HCT116 (cell line): ENCODE results near the gene SDK1. TPM values are rescaled to one million over a fixed set of nuclear protein-coding genes. Genes with fewer than 3 reads are reported as not detected.
A peak's percentile ranks its signal among the peaks of the same experiment; 100 is the strongest.

Experiments
- ATAC-seq: fragments of 200-7000 bp; cut with Tn5 transposase; 2 replicates; pipeline ENCODE4 v1.9.1; 2020; ENCODE audit warnings: mild to moderate bottlenecking, moderate library complexity
- BruUV-seq: library from RNA; stranded (reverse); fragments of 400-500 nt; replicated peaks from 2 replicates; lab custom pipeline; 2021; lab: Mats Ljungman, UMichigan
- CTCF ChIA-PET: fragments of 300-600 bp; sonication (Branson Sonifier 250); formaldehyde crosslinking; loops from one replicate; lab custom pipeline; 2021; ENCODE audit warnings: antibody characterized with exemption; lab: Charles Lee
- POLR2A ChIA-PET: fragments of 300-600, 350-600 bp; sonication (Branson Sonifier 250); formaldehyde crosslinking; loops from one replicate; lab custom pipeline; 2021; ENCODE audit warnings: antibody characterized with exemption; lab: Charles Lee
- RAD21 ChIA-PET, 2 experiments: fragments of 300-600 bp; sonication (Branson Sonifier 250); formaldehyde crosslinking; loops; one replicate each; lab custom pipeline; 2023; ENCODE audit warnings: low total read pairs in 2 of 2; ENCODE audit not compliant: uncharacterized antibody in 2 of 2, unreplicated experiment in 2 of 2, low non-redundant PET in 1 of 2; lab: Charles Lee
- DNase-seq: peaks from one replicate; pipeline ENCODE4 v3.0.0-alpha.2; 2010; ENCODE audit warnings: low read depth, low spot score
- H2AFZ ChIP-seq: fragments of 200-600 bp; shearing (Covaris generic), sonication (generic); 2 replicates; pipeline ENCODE4 v1.6.1; 2017; ENCODE audit warnings: low read depth, mixed run types, mixed read lengths, antibody characterized with exemption, low read length; ENCODE audit not compliant: poor library complexity, severe bottlenecking
- H3K27ac ChIP-seq: 2 replicates; pipeline ENCODE4 v1.5.1; 2012; ENCODE audit warnings: low read depth, low read length
- H3K27me3 ChIP-seq: fragments of 200-600 bp; sonication (generic); 2 replicates; pipeline ENCODE4 v1.6.1; 2016; ENCODE audit warnings: mixed run types, low read length, mixed read lengths; ENCODE audit not compliant: insufficient read depth
- H3K36me3 ChIP-seq, 2 experiments: fragments of 200-500 bp in 1 of 2; fragments of 200-600 bp in 1 of 2; sonication (Bioruptor generic) in 1 of 2; sonication (generic) in 1 of 2; 2 replicates each; pipeline versions ENCODE4 v1.5.1 to v1.6.1; 2014 to 2016; ENCODE audit warnings: low read length in 2 of 2, inconsistent platforms in 1 of 2, mixed read lengths in 1 of 2, mixed run types in 1 of 2; ENCODE audit not compliant: insufficient read depth in 2 of 2, control insufficient read depth in 1 of 2
- H3K4me1 ChIP-seq, 2 experiments: fragments of 200-600 bp in 1 of 2; sonication (generic) in 1 of 2; 2 replicates each; pipeline versions ENCODE4 v1.5.1 to v1.6.1; 2012 to 2017; ENCODE audit warnings: low read length in 2 of 2, inconsistent platforms in 1 of 2, mild to moderate bottlenecking in 1 of 2, mixed read lengths in 1 of 2, mixed run types in 1 of 2, moderate library complexity in 1 of 2; ENCODE audit not compliant: insufficient read depth in 2 of 2, control insufficient read depth in 1 of 2
- H3K4me2 ChIP-seq: fragments of 200-600 bp; sonication (generic); 2 replicates; pipeline ENCODE4 v1.6.1; 2017; ENCODE audit warnings: mixed run types, low read length, mixed read lengths
- H3K4me3 ChIP-seq, 2 experiments: fragments of 200-600 bp in 1 of 2; sonication (generic) in 1 of 2; replicated peaks in 1 of 2; 2 replicates each; pipeline ENCODE4 v1.5.1; 2011 to 2016; ENCODE audit warnings: low read length in 2 of 2, control low read depth in 1 of 2, low read depth in 1 of 2, mild to moderate bottlenecking in 1 of 2, mixed read lengths in 1 of 2, mixed run types in 1 of 2
- H3K79me2 ChIP-seq: fragments of 200-600 bp; sonication (generic); 2 replicates; pipeline ENCODE4 v1.6.1; 2017; ENCODE audit warnings: mild to moderate bottlenecking, mixed run types, low read length, moderate library complexity, mixed read lengths; ENCODE audit not compliant: insufficient read depth
- H3K9ac ChIP-seq: fragments of 200-600 bp; sonication (generic); 2 replicates; pipeline ENCODE4 v1.6.1; 2016; ENCODE audit warnings: low read length, mixed read lengths
- H3K9me2 ChIP-seq: fragments of 200-600 bp; sonication (generic), shearing (Covaris generic); 2 replicates; pipeline ENCODE4 v1.6.1; 2017; ENCODE audit warnings: mixed run types, mild to moderate bottlenecking, moderate library complexity; ENCODE audit not compliant: insufficient read depth
- H3K9me3 ChIP-seq, 2 experiments: fragments of 200-500 bp in 1 of 2; fragments of 200-600 bp in 1 of 2; sonication (Bioruptor generic) in 1 of 2; sonication (generic) in 1 of 2; 2 replicates each; pipeline ENCODE4 v1.6.1; 2014 to 2017; ENCODE audit warnings: low read length in 2 of 2, mixed read lengths in 2 of 2, inconsistent platforms in 1 of 2, low read depth in 1 of 2, mild to moderate bottlenecking in 1 of 2, mixed run types in 1 of 2, moderate library complexity in 1 of 2; ENCODE audit not compliant: control insufficient read depth in 1 of 2, insufficient read depth in 1 of 2
- H4K20me1 ChIP-seq: fragments of 200-600 bp; sonication (generic), shearing (Covaris generic); 2 replicates; pipeline ENCODE4 v1.6.1; 2017; ENCODE audit warnings: mixed run types, mild to moderate bottlenecking, moderate library complexity; ENCODE audit not compliant: insufficient read depth
- CBX3 ChIP-seq: IDR thresholded peaks from 2 replicates; pipeline ENCODE4 v1.6.1; 2012; ENCODE audit warnings: low read depth
- CTCF ChIP-seq, 3 experiments: fragments of 200-600 bp in 1 of 3; sonication (generic) in 1 of 3; IDR thresholded peaks in 2 of 3; conservative IDR thresholded peaks in 1 of 3; 2 replicates each; pipeline ENCODE4 v1.5.1; 2012 to 2017; ENCODE audit warnings: low read depth in 2 of 3, low read length in 2 of 3, antibody characterized with exemption in 1 of 3, borderline replicate concordance in 1 of 3, control low read depth in 1 of 3, mild to moderate bottlenecking in 1 of 3, mixed read lengths in 1 of 3, mixed run types in 1 of 3, moderate library complexity in 1 of 3; ENCODE audit not compliant: insufficient read depth in 1 of 3
- EZH2phosphoT487 ChIP-seq: fragments of 200-600 bp; IDR thresholded peaks from 2 replicates; pipeline ENCODE4 v1.6.1; 2018; ENCODE audit warnings: antibody characterized with exemption, borderline replicate concordance
- JUND ChIP-seq: IDR thresholded peaks from 2 replicates; pipeline ENCODE4 v1.6.1; 2012
- MAX ChIP-seq: IDR thresholded peaks from 2 replicates; pipeline ENCODE4 v1.6.1; 2012
- POLR2A ChIP-seq: IDR thresholded peaks from 2 replicates; pipeline ENCODE4 v1.7.0; 2011; ENCODE audit warnings: borderline replicate concordance; ENCODE audit not compliant: insufficient read depth, insufficient read length; ENCODE audit errors: extremely low read depth
- POLR2AphosphoS5 ChIP-seq: IDR thresholded peaks from 2 replicates; pipeline ENCODE4 v1.6.1; 2011; ENCODE audit warnings: mild to moderate bottlenecking, low read depth, low read length, moderate library complexity
- REST ChIP-seq: IDR thresholded peaks from 2 replicates; pipeline ENCODE4 v1.6.1; 2012; ENCODE audit warnings: low read depth
- SRF ChIP-seq: IDR thresholded peaks from 2 replicates; pipeline ENCODE4 v1.6.1; 2012; ENCODE audit warnings: low read depth
- TCF7L2 ChIP-seq: IDR thresholded peaks from 2 replicates; pipeline ENCODE4 v1.7.0; 2011; ENCODE audit warnings: borderline replicate concordance, inconsistent platforms; ENCODE audit not compliant: insufficient read depth, insufficient read length; ENCODE audit errors: extremely low read depth
- YY1 ChIP-seq: IDR thresholded peaks from 2 replicates; pipeline ENCODE4 v1.6.1; 2011; ENCODE audit warnings: low read length, low read depth, moderate library complexity, mild to moderate bottlenecking; ENCODE audit not compliant: insufficient replicate concordance; ENCODE audit errors: extremely low read depth
- ZBTB33 ChIP-seq: IDR thresholded peaks from 2 replicates; pipeline ENCODE4 v1.6.1; 2011; ENCODE audit warnings: mild to moderate bottlenecking, low read length, moderate library complexity; ENCODE audit not compliant: insufficient replicate concordance; ENCODE audit errors: extremely low read depth
- ZFX ChIP-seq: fragments of 450-650 bp; IDR thresholded peaks from 2 replicates; pipeline ENCODE4 v1.6.1; 2017
- ZNF274 ChIP-seq: fragments of 200-500 bp; sonication (Bioruptor generic); IDR thresholded peaks from 2 replicates; pipeline ENCODE4 v1.6.1; 2014; ENCODE audit warnings: mild to moderate bottlenecking, low read depth, low read length, inconsistent platforms
- intact Hi-C: fragments of 100-400 bp; cut with micrococcal nuclease; formaldehyde crosslinking; loops from 2 replicates; pipeline ENCODE4 v1.10.0; 2022
- total RNA-seq: library from RNA; stranded (reverse); gene quantifications from one replicate; pipeline ENCODE4 v1.2.1, GENCODE V29; 2021; ENCODE audit not compliant: unreplicated experiment

Gene SDK1
- total RNA-seq, 1 experiment from 2014 or later = 0.05 TPM

- H3K27me3 ChIP-seq = no peaks in the 10 kb centered on the region
- no peaks in the 10 kb centered on the region for H3K9me3 ChIP-seq
- no peak overlapping the region for H2AFZ ChIP-seq
- DNase-seq = no peak
- ATAC-seq = peak; percentile 53; the same call in 1 of the 2 replicates
- intact Hi-C loops = no loop called here
- ChIA-PET POLR2A (no interaction called here), CTCF (interaction anchor here (1.0 kb wide), 1 partner anchor 158 kb away, joined by 3 read pairs; no protein-coding TSS in a partner anchor), RAD21 (no interaction called here)
- no peak overlapping the region for H3K4me2 ChIP-seq
- BruUV-seq = no TSS peak
- H3K9me2 ChIP-seq = no peaks in the 10 kb centered on the region
- no peaks in the 10 kb centered on the region for H3K4me1 ChIP-seq
- no peak overlapping the region for H3K4me3 ChIP-seq
- no peak overlapping the region for H3K9ac ChIP-seq
- no peak for TF ChIP-seq REST
- TF ChIP-seq ZNF274 = no peak
- TF ChIP-seq EZH2phosphoT487 = no peak
- TF ChIP-seq CTCF (IDR thresholded peaks at IDR 0.05 in 2 of 3, conservative IDR thresholded peaks at IDR 0.05 in 1 of 3; ENCODE audit: borderline replicate concordance in 1 of 3, insufficient read depth in 1 of 3, low read depth in 2 of 3, low read length in 2 of 3) = no peak
- TF ChIP-seq YY1 = no peak
- TF ChIP-seq JUND = no peak
- TF ChIP-seq POLR2AphosphoS5 = no peak
- no peak for TF ChIP-seq SRF
- no peak for TF ChIP-seq ZFX
- no peak for TF ChIP-seq TCF7L2
- TF ChIP-seq CBX3 = no peak
- TF ChIP-seq POLR2A = no peak
- TF ChIP-seq ZBTB33 = no peak
- TF ChIP-seq MAX = no peak
- H4K20me1 ChIP-seq = no peaks in the 10 kb centered on the region
- H3K36me3 ChIP-seq = no peaks in the 10 kb centered on the region
- H3K79me2 ChIP-seq = no peaks in the 10 kb centered on the region
- H3K27ac ChIP-seq = no peak overlapping the region
These were observed 835.6 kb downstream of the SDK1 start for GRCh38 chr7:4136501-4137110.
